Gastroesophageal sphincter (tissue), 4 donors: Measurements from ENCODE around the gene DIRAS1. TPM values are rescaled to one million over a fixed set of nuclear protein-coding genes. Genes with fewer than 3 reads are reported as not detected.

Experiments used
- ATAC-seq: fragments of 150-250 bp; one replicate; pipeline ENCODE4 v1.9.1; 2016; ENCODE audit warnings: mild to moderate bottlenecking, moderate library complexity
- H3K27ac ChIP-seq, 4 donors: fragments of 200-600 bp; sonication (generic) in 3 of 4; 1 replicate in 3 of 4; 2 replicates in 1 of 4; pipeline ENCODE4 v1.5.1; 2016 to 2019
- H3K27me3 ChIP-seq: fragments of 200-600 bp; sonication (generic); one replicate; pipeline ENCODE4 v1.5.1; 2019
- H3K36me3 ChIP-seq, 2 donors: fragments of 200-600 bp; sonication (generic); one replicate each; pipeline ENCODE4 v1.5.1; 2019; ENCODE audit warnings: control low read depth in 1 of 2
- H3K4me1 ChIP-seq, 3 donors: fragments of 200-600 bp; sonication (generic); 1 replicate in 2 of 3; 2 replicates in 1 of 3; pipeline ENCODE4 v1.5.1; 2016 to 2019; ENCODE audit warnings: control low read depth in 2 of 3
- H3K4me3 ChIP-seq, 2 donors: fragments of 200-600 bp; sonication (generic); one replicate each; pipeline ENCODE4 v1.5.1; 2019; ENCODE audit warnings: mild to moderate bottlenecking in 1 of 2, moderate library complexity in 1 of 2
- H3K9me3 ChIP-seq, 3 donors: fragments of 200-600 bp; sonication (generic); one replicate each; pipeline ENCODE4 v1.5.1; 2017 to 2019; ENCODE audit warnings: control low read depth in 2 of 3
- CTCF ChIP-seq, 4 experiments: fragments of 200-600 bp in 2 of 4; fragments of 450-650 bp in 2 of 4; sonication (generic) in 1 of 4; IDR thresholded peaks; one replicate each; pipeline ENCODE4 v1.5.1; 2017 to 2019; ENCODE audit warnings: antibody characterized with exemption in 4 of 4, mild to moderate bottlenecking in 2 of 4, moderate library complexity in 2 of 4
- EP300 ChIP-seq: sonication (generic); formaldehyde crosslinking; IDR thresholded peaks from one replicate; pipeline ENCODE4 v1.6.1; 2017; ENCODE audit warnings: antibody characterized with exemption, mild to moderate bottlenecking
- POLR2A ChIP-seq, 2 donors: fragments of 450-650 bp; IDR thresholded peaks; one replicate each; pipeline ENCODE4 v1.6.1; 2017; ENCODE audit warnings: antibody characterized with exemption in 2 of 2, mild to moderate bottlenecking in 2 of 2, moderate library complexity in 1 of 2
- POLR2AphosphoS5 ChIP-seq: sonication (generic); formaldehyde crosslinking; IDR thresholded peaks from one replicate; pipeline ENCODE4 v1.6.1; 2017; ENCODE audit warnings: antibody characterized with exemption
- WGBS, 2 donors: methylation state at CpG; one replicate each; pipeline ENCODE4 v1.1.5; 2018; ENCODE audit warnings: low coverage in 1 of 2; 5-methylcytosine and 5-hydroxymethylcytosine counted together
- total RNA-seq, 4 donors: library from RNA; depleted of rRNA; stranded (reverse); fragments of >200 nt; gene quantifications; one replicate each; pipeline ENCODE4 v1.1.0, GENCODE V29; 2016

DIRAS1 gene
- total RNA-seq, 4 donors from 2014 or later = 4.7 to 25.8 (median 11.7) TPM

DNA sequence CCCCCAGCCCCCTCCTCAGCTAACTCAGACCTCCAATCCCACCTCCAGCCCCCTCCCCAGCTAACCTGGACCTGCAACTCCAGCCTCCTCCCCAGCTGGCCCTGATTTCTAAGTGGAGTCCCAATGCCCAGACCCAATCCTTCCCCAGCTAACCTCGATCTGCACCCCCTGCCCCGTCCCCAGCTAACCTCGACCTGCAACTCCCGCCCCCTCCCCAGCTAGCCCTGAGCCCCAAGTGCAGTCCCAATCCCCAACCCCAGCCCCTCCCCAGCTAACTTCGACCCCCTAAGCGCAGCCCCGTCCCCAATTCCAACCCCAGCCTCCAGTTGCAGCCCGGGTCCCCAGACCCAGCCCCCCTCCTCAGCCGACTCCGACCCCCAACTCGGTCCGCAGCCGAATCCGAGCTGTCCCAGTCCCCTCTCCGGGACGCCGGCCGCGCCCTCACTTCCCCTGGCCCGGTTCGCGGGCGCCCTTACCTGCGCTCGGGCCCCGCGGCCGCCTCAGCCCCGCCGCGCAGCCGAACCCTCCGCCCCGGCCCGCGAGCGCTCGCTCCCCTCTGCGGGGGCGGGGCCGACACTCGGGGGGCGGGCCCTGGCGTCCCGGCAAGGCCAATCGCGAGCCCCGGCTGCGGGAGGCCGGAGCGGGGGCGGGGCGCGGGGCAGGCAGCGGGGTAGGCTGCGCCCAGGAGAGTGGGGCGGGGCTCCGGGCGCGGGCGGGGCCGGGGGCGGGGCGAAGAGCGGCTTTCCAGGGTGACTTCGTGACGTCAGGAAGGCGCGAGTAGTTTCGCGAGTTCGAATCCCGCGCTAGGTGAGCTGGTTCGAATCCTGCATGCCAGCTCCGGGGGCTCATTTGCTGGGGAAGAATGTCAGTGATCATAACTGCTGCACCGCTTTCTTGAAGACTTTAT is 18.7 kb downstream of the DIRAS1 start, which contains the start of gene GNG7:
Gene GNG7, minus strand, starts transcription at position 525 of the 907 bp plus-strand sequence. CDS start 182,006 bp downstream, outside the sequence.
- Histone ChIP-seq H3K36me3 (no peaks in the 10 kb centered on the region), H3K4me3 (peak within 1 kb of the TSS; percentile 83 to 92), H3K27me3 (no peaks in the 10 kb centered on the region), H3K9me3 (no peaks in the 10 kb centered on the region), H3K4me1 (peaks cover 0 to 24% (median 7%) of the 10 kb centered on the region in 3 donors), H3K27ac (peak within 1 kb of the TSS; percentile 51 to 82 (median 80))
- peak; percentile 99 for ATAC-seq
- TF ChIP-seq CTCF (IDR thresholded peaks at IDR 0.05) = no peak
- no peak for TF ChIP-seq POLR2AphosphoS5
- TF ChIP-seq EP300 = no peak
- peak; percentile 77 to 78 for TF ChIP-seq POLR2A (IDR thresholded peaks at IDR 0.05)
- 0 to 7% methylated on average over 1 to 6 of the region's 77 CpGs for WGBS, 2 donors

DNA sequence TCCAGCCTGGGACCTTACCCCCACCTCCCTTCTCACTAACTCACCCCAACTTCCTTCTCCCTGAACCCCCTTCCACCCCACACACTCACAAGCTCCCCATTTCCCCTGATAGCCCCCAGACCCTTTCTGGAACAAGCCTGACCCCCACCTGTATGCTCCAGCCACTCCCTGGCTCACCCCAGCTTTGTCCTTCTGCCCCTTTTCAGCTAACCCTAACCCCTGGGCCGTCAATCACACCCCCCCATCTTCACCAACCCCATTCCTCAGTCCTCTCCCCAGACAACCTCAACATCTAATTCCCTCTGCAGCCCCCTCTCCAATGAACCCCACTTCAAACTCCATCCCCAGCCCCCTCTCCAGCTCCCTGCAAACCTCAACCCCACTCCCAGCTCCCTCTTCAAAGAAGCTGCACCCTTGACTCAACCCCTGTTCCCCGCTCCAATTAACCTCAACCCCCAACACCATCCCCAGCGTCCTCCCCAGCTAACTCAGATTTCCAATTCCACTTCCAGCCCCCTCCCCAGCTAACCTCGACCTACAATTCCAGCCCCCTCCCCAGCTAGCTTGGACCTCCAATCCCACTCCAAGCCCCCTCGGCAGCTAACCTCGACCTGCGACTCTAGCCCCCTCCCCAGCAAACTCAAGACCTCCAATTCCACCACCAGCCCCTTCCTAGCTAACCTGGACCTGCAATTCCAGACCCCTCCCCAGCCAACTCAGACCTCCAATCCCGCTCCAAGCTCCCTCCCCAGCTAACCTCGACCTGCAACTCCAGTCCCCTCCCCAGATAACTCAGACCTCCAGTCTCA is 19.6 kb downstream of the DIRAS1 start:
- Histone ChIP-seq H3K9me3 (no peaks in the 10 kb centered on the region), H3K27me3 (no peaks in the 10 kb centered on the region), H3K4me1 (peaks cover 0 to 24% (median 7%) of the 10 kb centered on the region in 3 donors), H3K27ac (peak overlapping the region; percentile 51 to 82 (median 80)), H3K4me3 (peak overlapping the region; percentile 83 to 92), H3K36me3 (no peaks in the 10 kb centered on the region)
- WGBS, 2 donors = 8% methylated on average over 7 to 8 of the region's 9 CpGs
- ATAC-seq = no peak
- TF ChIP-seq POLR2A (IDR thresholded peaks at IDR 0.05) = no peak
- no peak for TF ChIP-seq CTCF (IDR thresholded peaks at IDR 0.05)
- TF ChIP-seq POLR2AphosphoS5 = no peak

GRCh38 chr19:2700660-2701360 is 20.4 kb downstream of the DIRAS1 start:
- Histone ChIP-seq H3K27ac (peak overlapping the region in 2 of 4 donors; percentile 6 to 81), H3K4me1 (peaks cover 0 to 31% (median 7%) of the 10 kb centered on the region in 3 donors), H3K36me3 (no peaks in the 10 kb centered on the region), H3K9me3 (no peaks in the 10 kb centered on the region), H3K4me3 (no peak overlapping the region), H3K27me3 (no peaks in the 10 kb centered on the region)
- ATAC-seq = no peak
- WGBS, 2 donors = 50 to 60% methylated on average over 11 to 14 of the region's 26 CpGs
- no peak for TF ChIP-seq CTCF (IDR thresholded peaks at IDR 0.05)
- no peak for TF ChIP-seq POLR2AphosphoS5
- TF ChIP-seq POLR2A (IDR thresholded peaks at IDR 0.05) = no peak
- TF ChIP-seq EP300 = no peak

- no peak overlapping the region for H3K4me3 ChIP-seq
- no peaks in the 10 kb centered on the region for H3K9me3 ChIP-seq
- H3K4me1 ChIP-seq = peaks cover 0 to 43% (median 19%) of the 10 kb centered on the region in 3 donors
- TF ChIP-seq POLR2A (IDR thresholded peaks at IDR 0.05) (no peak), EP300 (no peak), CTCF (IDR thresholded peaks at IDR 0.05) (no peak), POLR2AphosphoS5 (no peak)
- H3K27me3 ChIP-seq = no peaks in the 10 kb centered on the region
- WGBS, 2 donors = 83 to 88% methylated on average over 8 to 10 of the region's 15 CpGs
- no peaks in the 10 kb centered on the region for H3K36me3 ChIP-seq
- no peak for ATAC-seq
- H3K27ac ChIP-seq = no peak overlapping the region
These were observed 21.6 kb downstream of the DIRAS1 start for GRCh38 chr19:2699413-2700140.
